Measurements from ENCODE around the gene LAMB4.

Gene LAMB4

DNA sequence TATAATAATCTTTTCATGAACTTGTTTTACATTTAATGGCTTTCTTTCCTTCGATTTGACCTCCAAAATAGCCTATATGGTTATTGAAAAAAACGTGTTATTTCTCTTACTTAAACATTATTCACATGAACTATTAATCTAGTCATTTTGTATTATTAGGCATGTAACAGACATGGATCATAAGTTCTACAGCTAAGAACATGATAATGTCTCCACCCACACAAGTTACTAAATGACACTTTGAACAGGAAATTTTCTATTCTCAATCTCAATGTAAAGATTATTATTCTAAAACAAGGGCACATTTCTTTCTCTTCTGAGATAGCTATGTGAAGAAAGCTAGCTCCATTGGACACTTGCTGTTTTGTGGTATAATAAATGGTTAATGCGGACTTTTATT lies 10.0 kb downstream of the LAMB4 start:
- Histone ChIP-seq H3K4me3 (replicated peaks; ENCODE audit: insufficient read depth, low read length) (no peak overlapping the region), H3K27me3 (ENCODE audit: insufficient read depth, poor library complexity, severe bottlenecking) (no peaks in the 10 kb centered on the region), H3K27ac (replicated peaks) (no peak overlapping the region)
- TF ChIP-seq GABPA (IDR thresholded peaks at IDR 0.05; ENCODE audit: low read depth) (no peak), POLR2AphosphoS5 (IDR thresholded peaks at IDR 0.05; ENCODE audit: low read depth) (no peak), SPI1 (IDR thresholded peaks at IDR 0.05; ENCODE audit: borderline replicate concordance, low read depth) (no peak)
- TF ChIP-seq, protein P1, sequence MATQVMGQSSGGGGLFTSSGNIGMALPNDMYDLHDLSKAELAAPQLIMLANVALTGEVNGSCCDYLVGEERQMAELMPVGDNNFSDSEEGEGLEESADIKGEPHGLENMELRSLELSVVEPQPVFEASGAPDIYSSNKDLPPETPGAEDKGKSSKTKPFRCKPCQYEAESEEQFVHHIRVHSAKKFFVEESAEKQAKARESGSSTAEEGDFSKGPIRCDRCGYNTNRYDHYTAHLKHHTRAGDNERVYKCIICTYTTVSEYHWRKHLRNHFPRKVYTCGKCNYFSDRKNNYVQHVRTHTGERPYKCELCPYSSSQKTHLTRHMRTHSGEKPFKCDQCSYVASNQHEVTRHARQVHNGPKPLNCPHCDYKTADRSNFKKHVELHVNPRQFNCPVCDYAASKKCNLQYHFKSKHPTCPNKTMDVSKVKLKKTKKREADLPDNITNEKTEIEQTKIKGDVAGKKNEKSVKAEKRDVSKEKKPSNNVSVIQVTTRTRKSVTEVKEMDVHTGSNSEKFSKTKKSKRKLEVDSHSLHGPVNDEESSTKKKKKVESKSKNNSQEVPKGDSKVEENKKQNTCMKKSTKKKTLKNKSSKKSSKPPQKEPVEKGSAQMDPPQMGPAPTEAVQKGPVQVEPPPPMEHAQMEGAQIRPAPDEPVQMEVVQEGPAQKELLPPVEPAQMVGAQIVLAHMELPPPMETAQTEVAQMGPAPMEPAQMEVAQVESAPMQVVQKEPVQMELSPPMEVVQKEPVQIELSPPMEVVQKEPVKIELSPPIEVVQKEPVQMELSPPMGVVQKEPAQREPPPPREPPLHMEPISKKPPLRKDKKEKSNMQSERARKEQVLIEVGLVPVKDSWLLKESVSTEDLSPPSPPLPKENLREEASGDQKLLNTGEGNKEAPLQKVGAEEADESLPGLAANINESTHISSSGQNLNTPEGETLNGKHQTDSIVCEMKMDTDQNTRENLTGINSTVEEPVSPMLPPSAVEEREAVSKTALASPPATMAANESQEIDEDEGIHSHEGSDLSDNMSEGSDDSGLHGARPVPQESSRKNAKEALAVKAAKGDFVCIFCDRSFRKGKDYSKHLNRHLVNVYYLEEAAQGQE (IDR thresholded peaks at IDR 0.05; ENCODE audit: insufficient replicate concordance, low read depth) = no peak
- TF ChIP-seq, protein P2, sequence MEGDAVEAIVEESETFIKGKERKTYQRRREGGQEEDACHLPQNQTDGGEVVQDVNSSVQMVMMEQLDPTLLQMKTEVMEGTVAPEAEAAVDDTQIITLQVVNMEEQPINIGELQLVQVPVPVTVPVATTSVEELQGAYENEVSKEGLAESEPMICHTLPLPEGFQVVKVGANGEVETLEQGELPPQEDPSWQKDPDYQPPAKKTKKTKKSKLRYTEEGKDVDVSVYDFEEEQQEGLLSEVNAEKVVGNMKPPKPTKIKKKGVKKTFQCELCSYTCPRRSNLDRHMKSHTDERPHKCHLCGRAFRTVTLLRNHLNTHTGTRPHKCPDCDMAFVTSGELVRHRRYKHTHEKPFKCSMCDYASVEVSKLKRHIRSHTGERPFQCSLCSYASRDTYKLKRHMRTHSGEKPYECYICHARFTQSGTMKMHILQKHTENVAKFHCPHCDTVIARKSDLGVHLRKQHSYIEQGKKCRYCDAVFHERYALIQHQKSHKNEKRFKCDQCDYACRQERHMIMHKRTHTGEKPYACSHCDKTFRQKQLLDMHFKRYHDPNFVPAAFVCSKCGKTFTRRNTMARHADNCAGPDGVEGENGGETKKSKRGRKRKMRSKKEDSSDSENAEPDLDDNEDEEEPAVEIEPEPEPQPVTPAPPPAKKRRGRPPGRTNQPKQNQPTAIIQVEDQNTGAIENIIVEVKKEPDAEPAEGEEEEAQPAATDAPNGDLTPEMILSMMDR (IDR thresholded peaks at IDR 0.05; ENCODE audit: insufficient read depth, low read length) = no peak
- no peak for DNase-seq (ENCODE audit: low read depth in 1 of 2, low spot score in 1 of 2)

DNA sequence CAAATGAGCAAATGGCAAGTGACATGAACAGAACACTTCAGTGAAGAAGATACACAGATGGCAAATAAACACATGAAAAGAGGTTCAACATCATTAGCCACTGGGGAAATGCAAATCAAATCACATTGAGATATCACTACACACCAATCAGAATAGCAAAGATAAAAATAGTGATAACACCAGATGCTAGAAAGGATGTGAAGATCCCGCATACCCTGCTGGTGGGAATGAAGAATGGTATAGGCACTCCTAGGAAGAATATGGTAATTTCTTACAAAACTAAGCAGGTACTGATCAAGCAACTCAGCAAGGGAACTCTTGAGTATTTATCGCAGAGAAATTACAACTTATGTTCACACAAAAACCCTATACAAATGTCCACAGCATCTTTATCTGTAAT lies 11.2 kb downstream of the LAMB4 start:
- H3K27ac ChIP-seq (replicated peaks) = no peak overlapping the region
- DNase-seq (ENCODE audit: low read depth in 1 of 2, low spot score in 1 of 2) = no peak
- H3K4me3 ChIP-seq (replicated peaks; ENCODE audit: insufficient read depth, low read length) = no peak overlapping the region
- H3K27me3 ChIP-seq (ENCODE audit: insufficient read depth, poor library complexity, severe bottlenecking) = no peaks in the 10 kb centered on the region
- TF ChIP-seq, protein P2 (IDR thresholded peaks at IDR 0.05; ENCODE audit: insufficient read depth, low read length) = no peak
- no peak for TF ChIP-seq GABPA (IDR thresholded peaks at IDR 0.05; ENCODE audit: low read depth)
- no peak for TF ChIP-seq SPI1 (IDR thresholded peaks at IDR 0.05; ENCODE audit: borderline replicate concordance, low read depth)
- TF ChIP-seq, protein P1 (IDR thresholded peaks at IDR 0.05; ENCODE audit: insufficient replicate concordance, low read depth) = no peak

DNA sequence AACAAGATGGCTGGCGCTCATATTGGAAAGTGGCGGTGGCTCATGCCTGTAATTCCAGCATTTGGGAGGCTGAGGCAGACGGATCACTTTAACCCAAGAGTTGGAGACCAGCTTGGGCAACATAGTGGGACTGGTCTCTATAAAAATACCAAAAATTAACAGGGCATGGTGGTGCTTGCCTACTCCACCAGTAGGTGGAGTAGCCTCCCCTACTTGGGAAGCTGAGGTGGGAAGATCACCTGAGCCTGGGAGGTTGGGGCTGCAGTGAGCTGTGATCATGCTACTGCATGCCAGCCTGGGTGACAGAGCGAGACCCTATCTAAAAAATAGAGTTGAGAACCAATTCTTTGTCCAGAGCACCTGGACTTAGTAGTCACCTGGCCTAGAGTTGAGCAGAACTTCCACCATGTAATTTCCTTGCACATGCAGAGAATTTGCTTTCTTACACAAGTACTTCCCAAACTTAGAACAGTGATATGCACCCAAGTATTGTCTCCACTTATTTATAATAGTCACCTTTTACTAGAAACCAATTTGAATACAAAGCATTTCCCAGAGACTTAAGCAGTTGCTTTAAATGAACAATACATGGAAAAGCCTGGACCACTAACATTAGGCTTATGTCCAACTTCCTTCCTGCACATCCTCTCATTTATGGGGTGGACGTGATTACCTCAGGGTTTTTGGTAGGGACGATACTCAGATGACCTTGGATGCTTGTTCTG lies 15.9 kb downstream of the LAMB4 start:
- no peak overlapping the region for H3K27ac ChIP-seq (replicated peaks)
- TF ChIP-seq SPI1 (IDR thresholded peaks at IDR 0.05; ENCODE audit: borderline replicate concordance, low read depth) = no peak
- TF ChIP-seq, protein P2 (IDR thresholded peaks at IDR 0.05; ENCODE audit: insufficient read depth, low read length) = peak; percentile 21
- DNase-seq (ENCODE audit: low read depth in 1 of 2, low spot score in 1 of 2) = peak in 1 of 2 experiments; percentile 22
- no peaks in the 10 kb centered on the region for H3K27me3 ChIP-seq (ENCODE audit: insufficient read depth, poor library complexity, severe bottlenecking)
- H3K4me3 ChIP-seq (replicated peaks; ENCODE audit: insufficient read depth, low read length) = no peak overlapping the region

DNA sequence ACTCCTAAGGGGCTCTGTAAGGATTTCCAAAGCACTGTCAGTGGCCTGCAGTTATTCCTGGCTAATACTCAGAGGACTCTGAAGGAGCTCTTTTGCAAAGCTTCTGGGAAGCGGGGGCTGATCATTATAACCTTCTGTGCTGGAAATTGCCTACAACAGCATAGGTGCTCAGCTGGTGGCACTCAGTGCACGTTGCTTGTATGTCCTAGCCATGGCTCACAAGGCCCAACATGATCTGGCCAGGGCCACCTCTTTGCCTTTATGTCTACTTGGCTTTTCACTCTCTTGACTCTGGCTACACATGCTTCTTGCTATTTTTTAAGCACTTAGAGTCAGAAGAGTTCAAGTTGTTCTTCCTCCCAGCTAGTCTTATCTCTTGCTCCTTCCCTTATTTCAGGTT lies 17.5 kb downstream of the LAMB4 start:
- no peaks in the 10 kb centered on the region for H3K27me3 ChIP-seq (ENCODE audit: insufficient read depth, poor library complexity, severe bottlenecking)
- no peak overlapping the region for H3K4me3 ChIP-seq (replicated peaks; ENCODE audit: insufficient read depth, low read length)
- no peak overlapping the region for H3K27ac ChIP-seq (replicated peaks)
- DNase-seq (ENCODE audit: low read depth in 1 of 2, low spot score in 1 of 2) = no peak
- TF ChIP-seq, protein P2 (IDR thresholded peaks at IDR 0.05; ENCODE audit: insufficient read depth, low read length) = no peak
- TF ChIP-seq, protein P1 (IDR thresholded peaks at IDR 0.05; ENCODE audit: insufficient replicate concordance, low read depth) = no peak
- TF ChIP-seq GABPA (IDR thresholded peaks at IDR 0.05; ENCODE audit: low read depth) (no peak), SPI1 (IDR thresholded peaks at IDR 0.05; ENCODE audit: borderline replicate concordance, low read depth) (no peak), POLR2AphosphoS5 (IDR thresholded peaks at IDR 0.05; ENCODE audit: low read depth) (no peak)
